Activated T-helper 17 cell treated with anti-CD3 and anti-CD28 coated beads, Interleukin-2, amount 50 U/mL, for 72 hours (primary cell): Measurements from ENCODE around the gene CMTM4. TPM values are rescaled to one million over a fixed set of nuclear protein-coding genes. Genes with fewer than 3 reads are reported as not detected.
"Not testable (repeated sequence)": the region's sequence is repeated elsewhere in the genome, so short reads cannot be mapped to it uniquely, and the experiment has no call there.

Experiments
- ATAC-seq: fragments of 150-1000 bp; cut with Tn5 transposase; replicated peaks from 2 replicates; pipeline ENCODE4 v1.10.0; 2021; ENCODE audit warnings: mild to moderate bottlenecking, moderate library complexity
- H3K27ac Mint-ChIP-seq: one replicate; pipeline ENCODE4 v1.8.0; 2022; ENCODE audit warnings: mixed read lengths
- H3K27me3 Mint-ChIP-seq: one replicate; pipeline ENCODE4 v1.8.0; 2022; ENCODE audit warnings: mixed read lengths
- H3K36me3 Mint-ChIP-seq: one replicate; pipeline ENCODE4 v1.8.0; 2022; ENCODE audit warnings: low read depth, mild to moderate bottlenecking, mixed read lengths
- H3K4me1 Mint-ChIP-seq: one replicate; pipeline ENCODE4 v1.8.0; 2022; ENCODE audit warnings: mixed read lengths
- H3K4me3 Mint-ChIP-seq: one replicate; pipeline ENCODE4 v1.8.0; 2022; ENCODE audit warnings: mild to moderate bottlenecking, mixed read lengths
- H3K9me3 Mint-ChIP-seq: one replicate; pipeline ENCODE4 v1.8.0; 2022; ENCODE audit warnings: mixed read lengths
- total RNA-seq, 2 donors: library from RNA; stranded (reverse); gene quantifications; one replicate each; pipeline ENCODE4 v1.2.3, GENCODE V29; 2022

Gene CMTM4
- total RNA-seq, 2 donors from 2014 or later, result 2.0 to 3.2 TPM

GRCh38 chr16:66695471-66695934, 1.0 kb downstream of the CMTM4 start:
- no peaks in the 10 kb centered on the region for H3K27me3 Mint-ChIP-seq
- no peaks in the 10 kb centered on the region for H3K4me1 Mint-ChIP-seq
- no peaks in the 10 kb centered on the region for H3K36me3 Mint-ChIP-seq
- H3K27ac Mint-ChIP-seq, result no peak overlapping the region
- ATAC-seq, result no peak
- no peaks in the 10 kb centered on the region for H3K9me3 Mint-ChIP-seq
- H3K4me3 Mint-ChIP-seq, result peak overlapping the region; percentile 63

- no peak for ATAC-seq
- Mint-ChIP-seq H3K9me3 (no peaks in the 10 kb centered on the region), H3K27ac (no peak overlapping the region), H3K4me3 (no peak overlapping the region), H3K4me1 (no peaks in the 10 kb centered on the region), H3K36me3 (no peaks in the 10 kb centered on the region), H3K27me3 (no peaks in the 10 kb centered on the region)
Measured at GRCh38 chr16:66693149-66693548, 3.4 kb downstream of the CMTM4 start.

- no peak for ATAC-seq
- no peak overlapping the region for H3K27ac Mint-ChIP-seq
- H3K9me3 Mint-ChIP-seq, result no peaks in the 10 kb centered on the region
- no peaks in the 10 kb centered on the region for H3K36me3 Mint-ChIP-seq
- no peaks in the 10 kb centered on the region for H3K4me1 Mint-ChIP-seq
- no peaks in the 10 kb centered on the region for H3K27me3 Mint-ChIP-seq
- no peak overlapping the region for H3K4me3 Mint-ChIP-seq
Measured at GRCh38 chr16:66692341-66692740, 4.2 kb downstream of the CMTM4 start.

GRCh38 chr16:66691234-66691633, 5.3 kb downstream of the CMTM4 start:
- peak; percentile 54 for ATAC-seq
- no peaks in the 10 kb centered on the region for H3K9me3 Mint-ChIP-seq
- no peaks in the 10 kb centered on the region for H3K27me3 Mint-ChIP-seq
- no peaks in the 10 kb centered on the region for H3K36me3 Mint-ChIP-seq
- H3K27ac Mint-ChIP-seq, result no peak overlapping the region
- no peaks in the 10 kb centered on the region for H3K4me1 Mint-ChIP-seq
- no peak overlapping the region for H3K4me3 Mint-ChIP-seq

- H3K4me3 Mint-ChIP-seq, result no peak overlapping the region
- no peaks in the 10 kb centered on the region for H3K27me3 Mint-ChIP-seq
- no peaks in the 10 kb centered on the region for H3K36me3 Mint-ChIP-seq
- H3K27ac Mint-ChIP-seq, result no peak overlapping the region
- no peaks in the 10 kb centered on the region for H3K4me1 Mint-ChIP-seq
- no peaks in the 10 kb centered on the region for H3K9me3 Mint-ChIP-seq
- ATAC-seq, result no peak
Measured at GRCh38 chr16:66690106-66690847, 6.3 kb downstream of the CMTM4 start.

GRCh38 chr16:66689282-66689681, 7.3 kb downstream of the CMTM4 start:
- Mint-ChIP-seq H3K27me3 (no peaks in the 10 kb centered on the region), H3K36me3 (no peaks in the 10 kb centered on the region), H3K27ac (no peak overlapping the region)

GRCh38 chr16:66687906-66688625, 8.5 kb downstream of the CMTM4 start:
- no peak overlapping the region for H3K4me3 Mint-ChIP-seq
- no peak overlapping the region for H3K27ac Mint-ChIP-seq
- ATAC-seq, result no peak
- no peaks in the 10 kb centered on the region for H3K9me3 Mint-ChIP-seq
- no peaks in the 10 kb centered on the region for H3K27me3 Mint-ChIP-seq
- no peaks in the 10 kb centered on the region for H3K36me3 Mint-ChIP-seq
- H3K4me1 Mint-ChIP-seq, result no peaks in the 10 kb centered on the region

More at GRCh38 chr16:66689282-66689681, 7.3 kb downstream of the CMTM4 start:
- Mint-ChIP-seq H3K4me3 (no peak overlapping the region), H3K4me1 (no peaks in the 10 kb centered on the region), H3K9me3 (no peaks in the 10 kb centered on the region)
- ATAC-seq, result no peak

- H3K4me3 Mint-ChIP-seq, H3K36me3 Mint-ChIP-seq, H3K27me3 Mint-ChIP-seq, H3K4me1 Mint-ChIP-seq, ATAC-seq, H3K27ac Mint-ChIP-seq, H3K9me3 Mint-ChIP-seq: not testable (repeated sequence)
Measured at GRCh38 chr16:66685501-66686115, 10.9 kb downstream of the CMTM4 start.

- Mint-ChIP-seq H3K27me3 (no peaks in the 10 kb centered on the region), H3K4me1 (no peaks in the 10 kb centered on the region), H3K36me3 (no peaks in the 10 kb centered on the region), H3K9me3 (no peaks in the 10 kb centered on the region), H3K4me3 (no peak overlapping the region), H3K27ac (no peak overlapping the region)
- ATAC-seq, result no peak
Measured at GRCh38 chr16:66682271-66682670, 14.3 kb downstream of the CMTM4 start.

- no peak for ATAC-seq
Measured at GRCh38 chr16:66681676-66682075, 14.9 kb downstream of the CMTM4 start.

GRCh38 chr16:66678337-66678736, 18.2 kb downstream of the CMTM4 start:
- H3K4me3 Mint-ChIP-seq, result no peak overlapping the region
- no peaks in the 10 kb centered on the region for H3K27me3 Mint-ChIP-seq
- no peaks in the 10 kb centered on the region for H3K4me1 Mint-ChIP-seq
- no peaks in the 10 kb centered on the region for H3K9me3 Mint-ChIP-seq
- no peak for ATAC-seq
- H3K36me3 Mint-ChIP-seq, result no peaks in the 10 kb centered on the region
- H3K27ac Mint-ChIP-seq, result no peak overlapping the region

More at GRCh38 chr16:66681676-66682075, 14.9 kb downstream of the CMTM4 start:
- Mint-ChIP-seq H3K27me3 (no peaks in the 10 kb centered on the region), H3K4me3 (no peak overlapping the region), H3K9me3 (no peaks in the 10 kb centered on the region), H3K36me3 (no peaks in the 10 kb centered on the region), H3K4me1 (no peaks in the 10 kb centered on the region), H3K27ac (no peak overlapping the region)

- H3K27ac Mint-ChIP-seq, result no peak overlapping the region
- H3K4me3 Mint-ChIP-seq, result no peak overlapping the region
- H3K27me3 Mint-ChIP-seq, result no peaks in the 10 kb centered on the region
- no peak for ATAC-seq
- H3K9me3 Mint-ChIP-seq, result no peaks in the 10 kb centered on the region
- H3K36me3 Mint-ChIP-seq, result no peaks in the 10 kb centered on the region
- no peaks in the 10 kb centered on the region for H3K4me1 Mint-ChIP-seq
Measured at GRCh38 chr16:66677836-66678235, 18.7 kb downstream of the CMTM4 start.

GRCh38 chr16:66677179-66677578, 19.4 kb downstream of the CMTM4 start:
- Mint-ChIP-seq H3K36me3 (no peaks in the 10 kb centered on the region), H3K4me3 (no peak overlapping the region), H3K4me1 (no peaks in the 10 kb centered on the region), H3K27me3 (no peaks in the 10 kb centered on the region), H3K27ac (no peak overlapping the region), H3K9me3 (no peaks in the 10 kb centered on the region)
- no peak for ATAC-seq

GRCh38 chr16:66676599-66676998, 19.9 kb downstream of the CMTM4 start:
- Mint-ChIP-seq H3K36me3 (no peaks in the 10 kb centered on the region), H3K4me1 (no peaks in the 10 kb centered on the region), H3K4me3 (no peak overlapping the region), H3K27ac (no peak overlapping the region), H3K27me3 (no peaks in the 10 kb centered on the region), H3K9me3 (no peaks in the 10 kb centered on the region)
- ATAC-seq, result no peak

- ATAC-seq, result no peak
- Mint-ChIP-seq H3K9me3 (no peaks in the 10 kb centered on the region), H3K4me1 (no peaks in the 10 kb centered on the region), H3K36me3 (no peaks in the 10 kb centered on the region), H3K27me3 (no peaks in the 10 kb centered on the region), H3K4me3 (no peak overlapping the region), H3K27ac (no peak overlapping the region)
Measured at GRCh38 chr16:66673691-66674090, 22.9 kb downstream of the CMTM4 start.
